AG04450 (cell line): ENCODE results near the gene ASB11. TPM values are rescaled to one million over a fixed set of nuclear protein-coding genes. Genes with fewer than 3 reads are reported as not detected.

ENCODE experiments used
- CTCF ChIA-PET: fragments of 300-600, 350-600 bp; formaldehyde crosslinking; extraction: SDS; loops from one replicate; lab custom pipeline; 2022; ENCODE audit warnings: antibody characterized with exemption, inconsistent platforms; lab: Charles Lee
- POLR2A ChIA-PET: fragments of 350-600 bp; formaldehyde crosslinking; extraction: SDS; loops from one replicate; lab custom pipeline; 2021; ENCODE audit warnings: antibody characterized with exemption, inconsistent platforms; lab: Yijun Ruan, JAX
- DNase-seq: peaks from one replicate; pipeline ENCODE4 v3.0.0-alpha.2; 2011; ENCODE audit warnings: low read depth, low spot score
- H3K27ac ChIP-seq: one replicate; pipeline ENCODE4 v1.5.1; 2012; ENCODE audit warnings: low read depth, low read length, control low read depth
- H3K27me3 ChIP-seq: one replicate; pipeline ENCODE4 v1.6.0; 2012; ENCODE audit warnings: low read length; ENCODE audit not compliant: control insufficient read depth, insufficient read depth
- H3K4me3 ChIP-seq: 2 replicates; pipeline ENCODE4 v1.5.1; 2011; ENCODE audit warnings: mild to moderate bottlenecking, low read depth, low read length, control low read depth
- H3K9me3 ChIP-seq: 2 replicates; pipeline ENCODE4 v1.5.1; 2012; ENCODE audit warnings: low read length; ENCODE audit not compliant: control insufficient read depth, insufficient read depth
- CTCF ChIP-seq: IDR thresholded peaks from 2 replicates; pipeline ENCODE4 v1.5.1; 2011; ENCODE audit warnings: low read depth, low read length, control low read depth, inconsistent platforms
- polyA minus RNA-seq: library from RNA; depleted of rRNA, polyadenylated mRNA; stranded (reverse); fragments of >200 nt; gene quantifications from 2 replicates; pipeline ENCODE4 v1.2.3, GENCODE V29; 2011; rRNA and poly(A)+ RNA removed
- polyA plus RNA-seq: library from polyadenylated mRNA; depleted of rRNA; stranded (reverse); fragments of >200 nt; gene quantifications from 2 replicates; pipeline ENCODE4 v1.2.3, GENCODE V29; 2011; rRNA removed

Gene ASB11
- polyA plus RNA-seq (not detected in 2 replicates), polyA minus RNA-seq (not detected in 2 replicates)

GRCh38 chrX:15315509-15315908 lies at the start of gene ASB11:
Gene ASB11 (minus strand): TSS chrX:15315640. CDS start chrX:15315605, 35 bp downstream.
- CTCF ChIA-PET: no interaction called here
- Histone ChIP-seq H3K27me3 (no peaks in the 10 kb centered on the region), H3K27ac (no peak within 1 kb of the TSS), H3K4me3 (no peak within 1 kb of the TSS), H3K9me3 (no peaks in the 10 kb centered on the region)
- POLR2A ChIA-PET: no interaction called here
- no peak for DNase-seq
- TF ChIP-seq CTCF: no peak

- no peak for DNase-seq
- no peak for TF ChIP-seq CTCF
- Histone ChIP-seq H3K27me3 (no peaks in the 10 kb centered on the region), H3K9me3 (no peaks in the 10 kb centered on the region), H3K27ac (no peak overlapping the region), H3K4me3 (no peak overlapping the region)
- ChIA-PET CTCF (interaction anchor here (0.6 to 1.2 kb wide), 2 partner anchors 14 to 16 kb away, joined by 3 read pairs; no protein-coding TSS in a partner anchor), POLR2A (no interaction called here)
These were observed 44.3 kb upstream of the ASB11 start for GRCh38 chrX:15359701-15360100.

- no peaks in the 10 kb centered on the region for H3K9me3 ChIP-seq
- no peaks in the 10 kb centered on the region for H3K27me3 ChIP-seq
- no peak for TF ChIP-seq CTCF
- no peak overlapping the region for H3K27ac ChIP-seq
- POLR2A ChIA-PET: no interaction called here
- CTCF ChIA-PET: interaction anchor here (1.2 to 1.3 kb wide), 2 partner anchors 10 to 15 kb away, joined by 3 read pairs; no protein-coding TSS in a partner anchor
- H3K4me3 ChIP-seq: no peak overlapping the region
- no peak for DNase-seq
These were observed 43.1 kb upstream of the ASB11 start for GRCh38 chrX:15358533-15358932.

GRCh38 chrX:15356444-15356843 lies 41.0 kb upstream of the ASB11 start:
- no peak for TF ChIP-seq CTCF
- Histone ChIP-seq H3K9me3 (no peaks in the 10 kb centered on the region), H3K27me3 (no peaks in the 10 kb centered on the region), H3K4me3 (no peak overlapping the region), H3K27ac (no peak overlapping the region)
- ChIA-PET POLR2A (no interaction called here), CTCF (interaction anchor here (1.0 to 1.2 kb wide), 2 partner anchors 81 to 112 kb away, joined by 3 to 5 read pairs; no protein-coding TSS in a partner anchor)
- peak; percentile 30 for DNase-seq

- no peak for TF ChIP-seq CTCF
- CTCF ChIA-PET: interaction anchor here (0.7 to 11.6 kb wide), 8 partner anchors 11 to 125 kb away, joined by 3 to 206 read pairs (median 8); no protein-coding TSS in a partner anchor
- no peak for DNase-seq
- POLR2A ChIA-PET: no interaction called here
- no peaks in the 10 kb centered on the region for H3K9me3 ChIP-seq
- no peak overlapping the region for H3K27ac ChIP-seq
- H3K4me3 ChIP-seq: no peak overlapping the region
- H3K27me3 ChIP-seq: no peaks in the 10 kb centered on the region
These were observed 35.0 kb upstream of the ASB11 start for GRCh38 chrX:15350329-15350996.
